Measurements from ENCODE around the gene NF2. TPM values are rescaled to one million over a fixed set of nuclear protein-coding genes. Genes with fewer than 3 reads are reported as not detected.

The NF2 gene
- total RNA-seq, 3 donors from 2014 or later (not counting 1 experiment from before 2014, with no cell fraction given): 32.4 to 43.8 (median 39.6) TPM

GRCh38 chr22:29630987-29631386 lies 27.6 kb downstream of the NF2 start:
- intact Hi-C loops (cut with micrococcal nuclease): loop anchor here (10.0 kb wide), 1 partner anchor 64 kb away; no protein-coding TSS in a partner anchor
- no peaks in the 10 kb centered on the region for H3K27me3 ChIP-seq (ENCODE audit: control insufficient read depth, insufficient read depth, low read length)
- WGBS (ENCODE audit: insufficient coverage): 93% methylated on average over 6 of the region's 6 CpGs
- Mint-ChIP-seq H3K27ac (no peak overlapping the region), H3K9me3 (no peaks in the 10 kb centered on the region), H3K4me3 (no peak overlapping the region), H3K4me1 (peaks cover 42 to 53% of the 10 kb centered on the region in 2 donors), H3K36me3 (no peaks in the 10 kb centered on the region), H3K27me3 (ENCODE audit: low read depth in 2 of 2) (no peaks in the 10 kb centered on the region)
- DNase-seq: no peak
- no peaks in the 10 kb centered on the region for H3K4me1 ChIP-seq (ENCODE audit: control insufficient read depth, insufficient read depth, low read length)
- no peak for ATAC-seq
- no peak overlapping the region for H3K27ac ChIP-seq (ENCODE audit: low read length)
- H3K4me3 ChIP-seq (ENCODE audit: low read length): no peak overlapping the region
- TF ChIP-seq, protein P1, sequence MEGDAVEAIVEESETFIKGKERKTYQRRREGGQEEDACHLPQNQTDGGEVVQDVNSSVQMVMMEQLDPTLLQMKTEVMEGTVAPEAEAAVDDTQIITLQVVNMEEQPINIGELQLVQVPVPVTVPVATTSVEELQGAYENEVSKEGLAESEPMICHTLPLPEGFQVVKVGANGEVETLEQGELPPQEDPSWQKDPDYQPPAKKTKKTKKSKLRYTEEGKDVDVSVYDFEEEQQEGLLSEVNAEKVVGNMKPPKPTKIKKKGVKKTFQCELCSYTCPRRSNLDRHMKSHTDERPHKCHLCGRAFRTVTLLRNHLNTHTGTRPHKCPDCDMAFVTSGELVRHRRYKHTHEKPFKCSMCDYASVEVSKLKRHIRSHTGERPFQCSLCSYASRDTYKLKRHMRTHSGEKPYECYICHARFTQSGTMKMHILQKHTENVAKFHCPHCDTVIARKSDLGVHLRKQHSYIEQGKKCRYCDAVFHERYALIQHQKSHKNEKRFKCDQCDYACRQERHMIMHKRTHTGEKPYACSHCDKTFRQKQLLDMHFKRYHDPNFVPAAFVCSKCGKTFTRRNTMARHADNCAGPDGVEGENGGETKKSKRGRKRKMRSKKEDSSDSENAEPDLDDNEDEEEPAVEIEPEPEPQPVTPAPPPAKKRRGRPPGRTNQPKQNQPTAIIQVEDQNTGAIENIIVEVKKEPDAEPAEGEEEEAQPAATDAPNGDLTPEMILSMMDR (IDR thresholded peaks at IDR 0.05): no peak
- H3K9me3 ChIP-seq (ENCODE audit: control insufficient read depth, insufficient read depth, low read length): no peaks in the 10 kb centered on the region
- H3K36me3 ChIP-seq (ENCODE audit: control insufficient read depth, insufficient read depth, low read length): no peaks in the 10 kb centered on the region

DNA sequence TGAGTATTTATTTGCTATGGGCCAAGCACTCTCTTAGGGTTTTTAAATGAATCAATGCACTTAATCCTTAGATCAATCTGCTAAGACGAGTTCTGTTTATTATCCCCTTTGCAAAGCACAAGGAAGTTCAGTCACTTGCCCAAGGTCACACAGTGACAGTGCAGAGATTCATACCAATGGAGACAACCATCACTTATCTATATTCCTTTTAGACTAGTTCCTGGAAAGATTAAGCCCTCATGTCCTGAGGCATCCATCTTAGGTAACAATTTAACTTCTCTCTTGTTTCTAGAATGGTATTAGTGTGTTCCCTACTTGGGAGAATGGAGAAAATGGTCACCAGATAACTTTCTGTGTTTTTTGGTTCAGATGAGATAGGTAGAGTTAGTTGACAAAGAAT lies 28.3 kb downstream of the NF2 start:
- intact Hi-C loops (cut with micrococcal nuclease): loop anchor here (10.0 kb wide), 1 partner anchor 63 kb away; no protein-coding TSS in a partner anchor
- DNase-seq: no peak
- ATAC-seq: no peak
- Histone ChIP-seq H3K27ac (ENCODE audit: low read length) (no peak overlapping the region), H3K27me3 (ENCODE audit: control insufficient read depth, insufficient read depth, low read length) (no peaks in the 10 kb centered on the region), H3K9me3 (ENCODE audit: control insufficient read depth, insufficient read depth, low read length) (no peaks in the 10 kb centered on the region), H3K4me1 (ENCODE audit: control insufficient read depth, insufficient read depth, low read length) (no peaks in the 10 kb centered on the region), H3K4me3 (ENCODE audit: low read length) (no peak overlapping the region), H3K36me3 (ENCODE audit: control insufficient read depth, insufficient read depth, low read length) (no peaks in the 10 kb centered on the region)
- H3K36me3 Mint-ChIP-seq: no peaks in the 10 kb centered on the region
- H3K4me3 Mint-ChIP-seq: no peak overlapping the region
- 100% methylated on average over 1 of the region's 1 CpG for WGBS (ENCODE audit: insufficient coverage)
- no peaks in the 10 kb centered on the region for H3K9me3 Mint-ChIP-seq
- peak overlapping the region in 1 of 2 donors; percentile 15 for H3K27ac Mint-ChIP-seq
- no peaks in the 10 kb centered on the region for H3K27me3 Mint-ChIP-seq (ENCODE audit: low read depth in 2 of 2)
- peaks cover 39 to 49% of the 10 kb centered on the region in 2 donors for H3K4me1 Mint-ChIP-seq
- TF ChIP-seq, protein P1 (IDR thresholded peaks at IDR 0.05): no peak

DNA sequence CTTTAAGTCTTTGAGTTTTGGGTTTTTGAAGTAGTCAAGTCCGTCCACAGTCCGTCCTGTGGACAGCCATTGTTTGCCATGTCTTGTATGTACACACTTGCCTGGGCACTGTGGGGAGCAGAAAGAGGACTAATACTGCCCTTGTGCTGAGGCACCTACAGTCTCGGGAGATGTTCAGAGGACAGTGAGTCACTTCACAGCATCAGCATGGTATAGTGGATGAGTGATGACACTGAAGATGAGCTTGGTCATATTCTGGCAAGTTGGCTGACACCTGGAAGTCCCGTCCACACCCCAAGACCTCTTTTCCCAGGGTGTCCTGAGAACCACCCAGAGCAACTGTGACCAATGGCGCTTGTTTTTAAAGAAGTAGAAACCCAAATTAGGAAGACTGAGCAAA lies 29.2 kb downstream of the NF2 start:
- Histone ChIP-seq H3K27me3 (ENCODE audit: control insufficient read depth, insufficient read depth, low read length) (no peaks in the 10 kb centered on the region), H3K4me1 (ENCODE audit: control insufficient read depth, insufficient read depth, low read length) (no peaks in the 10 kb centered on the region), H3K9me3 (ENCODE audit: control insufficient read depth, insufficient read depth, low read length) (no peaks in the 10 kb centered on the region), H3K4me3 (ENCODE audit: low read length) (no peak overlapping the region), H3K36me3 (ENCODE audit: control insufficient read depth, insufficient read depth, low read length) (peaks cover 2% of the 10 kb centered on the region), H3K27ac (ENCODE audit: low read length) (no peak overlapping the region)
- H3K4me3 Mint-ChIP-seq: no peak overlapping the region
- no peaks in the 10 kb centered on the region for H3K27me3 Mint-ChIP-seq (ENCODE audit: low read depth in 2 of 2)
- H3K4me1 Mint-ChIP-seq: peaks cover 34 to 48% of the 10 kb centered on the region in 2 donors
- DNase-seq: no peak
- ATAC-seq: no peak
- 96% methylated on average over 5 of the region's 5 CpGs for WGBS (ENCODE audit: insufficient coverage)
- TF ChIP-seq, protein P1 (IDR thresholded peaks at IDR 0.05): no peak
- intact Hi-C loops (cut with micrococcal nuclease): loop anchor here (10.0 kb wide), 1 partner anchor 62 kb away; no protein-coding TSS in a partner anchor
- H3K27ac Mint-ChIP-seq: no peak overlapping the region
- H3K9me3 Mint-ChIP-seq: no peaks in the 10 kb centered on the region
- H3K36me3 Mint-ChIP-seq: no peaks in the 10 kb centered on the region

All from natural killer cell (primary cell).